CD4-positive, alpha-beta memory T cell (primary cell): ENCODE results near the gene EGFLAM. TPM values are rescaled to one million over a fixed set of nuclear protein-coding genes. Genes with fewer than 3 reads are reported as not detected.
A peak's percentile ranks its signal among the peaks of the same experiment; 100 is the strongest.

Experiments used
- CTCF ChIA-PET: fragments of 350-600 bp; sonication (Branson Sonifier 250); formaldehyde crosslinking; loops from one replicate; lab custom pipeline; 2021; ENCODE audit warnings: inconsistent platforms; ENCODE audit not compliant: partially characterized antibody; lab: Charles Lee
- POLR2A ChIA-PET: fragments of 350-600 bp; sonication (Branson Sonifier 250); formaldehyde crosslinking; loops from one replicate; lab custom pipeline; 2021; ENCODE audit not compliant: partially characterized antibody; lab: Charles Lee
- DNase-seq, 5 donors: peaks; one replicate each; pipeline versions ENCODE4 v3.0.0 to v3.0.0-alpha.2; 2020 to 2022; ENCODE audit warnings: mixed read lengths in 1 of 5
- H3K27ac ChIP-seq: one replicate; pipeline ENCODE4 v1.7.0; 2013; ENCODE audit warnings: low read depth, low read length
- H3K27me3 ChIP-seq: 2 replicates; pipeline ENCODE4 v1.7.0; 2013; ENCODE audit warnings: mild to moderate bottlenecking, low read length, moderate library complexity; ENCODE audit not compliant: insufficient read depth
- H3K36me3 ChIP-seq: 2 replicates; pipeline ENCODE4 v1.7.0; 2013; ENCODE audit warnings: mild to moderate bottlenecking, low read length, moderate library complexity; ENCODE audit not compliant: insufficient read depth
- H3K4me1 ChIP-seq: 2 replicates; pipeline ENCODE4 v1.7.0; 2013; ENCODE audit warnings: mild to moderate bottlenecking, low read length, moderate library complexity; ENCODE audit not compliant: insufficient read depth
- H3K4me3 ChIP-seq, 2 donors: one replicate each; pipeline ENCODE4 v1.7.0; 2013; ENCODE audit warnings: low read length in 2 of 2, mild to moderate bottlenecking in 1 of 2
- H3K9me3 ChIP-seq, 2 donors: one replicate each; pipeline ENCODE4 v1.7.0; 2013; ENCODE audit warnings: low read length in 2 of 2, control low read depth in 1 of 2; ENCODE audit not compliant: control insufficient read depth in 1 of 2
- H3K27ac Mint-ChIP-seq, 7 donors: one replicate each; pipeline ENCODE4 v1.8.0; 2020 to 2021; ENCODE audit warnings: mixed read lengths in 7 of 7, mild to moderate bottlenecking in 6 of 7, inconsistent platforms in 3 of 7, moderate library complexity in 3 of 7
- H3K27me3 Mint-ChIP-seq, 2 donors: one replicate each; pipeline ENCODE4 v1.8.0; 2020 to 2021; ENCODE audit warnings: mixed read lengths in 2 of 2
- H3K36me3 Mint-ChIP-seq, 2 donors: one replicate each; pipeline ENCODE4 v1.8.0; 2020 to 2021; ENCODE audit warnings: mixed read lengths in 2 of 2, inconsistent platforms in 1 of 2, mild to moderate bottlenecking in 1 of 2
- H3K4me1 Mint-ChIP-seq, 4 donors: one replicate each; pipeline ENCODE4 v1.8.0; 2020 to 2021; ENCODE audit warnings: mixed read lengths in 4 of 4, mild to moderate bottlenecking in 1 of 4
- H3K4me3 Mint-ChIP-seq, 8 donors: one replicate each; pipeline ENCODE4 v1.8.0; 2020 to 2021; ENCODE audit warnings: mixed read lengths in 8 of 8, mild to moderate bottlenecking in 7 of 8, moderate library complexity in 6 of 8, inconsistent platforms in 3 of 8
- H3K9me3 Mint-ChIP-seq, 8 donors: one replicate each; pipeline ENCODE4 v1.8.0; 2020 to 2021; ENCODE audit warnings: mixed read lengths in 8 of 8, mild to moderate bottlenecking in 5 of 8, inconsistent platforms in 3 of 8, moderate library complexity in 1 of 8
- intact Hi-C: fragments of 100-400 bp; cut with micrococcal nuclease; formaldehyde crosslinking; loops from one replicate; pipeline ENCODE4 v1.15.1; 2023
- polyA plus RNA-seq, 2 donors: library from polyadenylated mRNA; unstranded; fragments of 300-500 nt; fragmentation: Illumina TruSeq; gene quantifications; one replicate each; pipeline ENCODE4 v1.2.3, GENCODE V29; 2021
- total RNA-seq, 2 experiments: library from RNA; stranded (reverse); gene quantifications; one replicate each; pipeline ENCODE4 v1.2.3, GENCODE V29; 2021

The EGFLAM gene
- total and polyA plus RNA-seq, 4 experiments from 2014 or later, result not detected

- H3K9me3 Mint-ChIP-seq, result peaks cover 0 to 7% (median 0%) of the 10 kb centered on the region in 8 donors
- no peak overlapping the region for H3K4me3 ChIP-seq
- no peaks in the 10 kb centered on the region for H3K27me3 ChIP-seq
- H3K36me3 ChIP-seq, result no peaks in the 10 kb centered on the region
- no peak for DNase-seq
- ChIA-PET POLR2A (no interaction called here), CTCF (interaction anchor here (1.4 to 2.3 kb wide), 2 partner anchors 15 to 27 kb away, joined by 3 to 7 read pairs; no protein-coding TSS in a partner anchor)
- peaks cover 7 to 21% of the 10 kb centered on the region in 2 donors for H3K27me3 Mint-ChIP-seq
- no peaks in the 10 kb centered on the region for H3K4me1 ChIP-seq
- H3K4me1 Mint-ChIP-seq, result no peaks in the 10 kb centered on the region
- intact Hi-C loops, result no loop called here
- H3K36me3 Mint-ChIP-seq, result no peaks in the 10 kb centered on the region
- no peak overlapping the region for H3K4me3 Mint-ChIP-seq
- peak overlapping the region in 1 of 7 donors; percentile 65 for H3K27ac Mint-ChIP-seq
- no peaks in the 10 kb centered on the region for H3K9me3 ChIP-seq
- no peak overlapping the region for H3K27ac ChIP-seq
These were observed 209.9 kb downstream of the EGFLAM start for GRCh38 chr5:38468202-38468673.

- intact Hi-C loops, result no loop called here
- H3K27ac ChIP-seq, result no peak overlapping the region
- H3K27ac Mint-ChIP-seq, result no peak overlapping the region
- DNase-seq, result no peak
- peaks cover 0 to 7% (median 0%) of the 10 kb centered on the region in 8 donors for H3K9me3 Mint-ChIP-seq
- H3K27me3 Mint-ChIP-seq, result peaks cover 9 to 25% of the 10 kb centered on the region in 2 donors
- no peak overlapping the region for H3K4me3 ChIP-seq
- no peaks in the 10 kb centered on the region for H3K9me3 ChIP-seq
- no peak overlapping the region for H3K4me3 Mint-ChIP-seq
- no peaks in the 10 kb centered on the region for H3K36me3 Mint-ChIP-seq
- H3K27me3 ChIP-seq, result no peaks in the 10 kb centered on the region
- ChIA-PET POLR2A (no interaction called here), CTCF (interaction anchor here (1.4 kb wide), 1 partner anchor 16 kb away, joined by 3 read pairs; no protein-coding TSS in a partner anchor)
- no peaks in the 10 kb centered on the region for H3K4me1 ChIP-seq
- no peaks in the 10 kb centered on the region for H3K36me3 ChIP-seq
- H3K4me1 Mint-ChIP-seq, result no peaks in the 10 kb centered on the region
These were observed 210.8 kb downstream of the EGFLAM start for GRCh38 chr5:38468978-38469706.

- Mint-ChIP-seq H3K9me3 (peaks cover 0 to 7% (median 0%) of the 10 kb centered on the region in 8 donors), H3K27me3 (peaks cover 9 to 28% of the 10 kb centered on the region in 2 donors), H3K4me3 (no peak overlapping the region), H3K36me3 (no peaks in the 10 kb centered on the region), H3K4me1 (no peaks in the 10 kb centered on the region), H3K27ac (no peak overlapping the region)
- Histone ChIP-seq H3K4me1 (no peaks in the 10 kb centered on the region), H3K36me3 (no peaks in the 10 kb centered on the region), H3K27me3 (no peaks in the 10 kb centered on the region), H3K9me3 (no peaks in the 10 kb centered on the region), H3K27ac (no peak overlapping the region), H3K4me3 (no peak overlapping the region)
- intact Hi-C loops, result no loop called here
- POLR2A ChIA-PET, result no interaction called here
- CTCF ChIA-PET, result no interaction called here
- no peak for DNase-seq
These were observed 211.4 kb downstream of the EGFLAM start for GRCh38 chr5:38469707-38470267.

GRCh38 chr5:38471709-38472108 lies 213.3 kb downstream of the EGFLAM start:
- Histone ChIP-seq H3K4me3 (no peak overlapping the region), H3K36me3 (no peaks in the 10 kb centered on the region), H3K27ac (no peak overlapping the region), H3K27me3 (no peaks in the 10 kb centered on the region), H3K4me1 (no peaks in the 10 kb centered on the region), H3K9me3 (no peaks in the 10 kb centered on the region)
- Mint-ChIP-seq H3K9me3 (peaks cover 0 to 7% (median 0%) of the 10 kb centered on the region in 8 donors), H3K36me3 (no peaks in the 10 kb centered on the region), H3K4me3 (no peak overlapping the region), H3K27me3 (peaks cover 10 to 30% of the 10 kb centered on the region in 2 donors), H3K4me1 (no peaks in the 10 kb centered on the region), H3K27ac (no peak overlapping the region)
- POLR2A ChIA-PET, result no interaction called here
- no peak for DNase-seq
- CTCF ChIA-PET, result interaction anchor here (1.1 kb wide), 1 partner anchor 30 kb away, joined by 3 read pairs; no protein-coding TSS in a partner anchor
- intact Hi-C loops, result no loop called here

GRCh38 chr5:38472541-38472940 lies 214.2 kb downstream of the EGFLAM start:
- no peaks in the 10 kb centered on the region for H3K4me1 ChIP-seq
- no peak overlapping the region for H3K27ac Mint-ChIP-seq
- H3K27me3 ChIP-seq, result no peaks in the 10 kb centered on the region
- H3K27ac ChIP-seq, result no peak overlapping the region
- intact Hi-C loops, result no loop called here
- ChIA-PET POLR2A (no interaction called here), CTCF (interaction anchor here (1.1 kb wide), 1 partner anchor 31 kb away, joined by 3 read pairs; no protein-coding TSS in a partner anchor)
- peaks cover 0 to 6% (median 0%) of the 10 kb centered on the region in 8 donors for H3K9me3 Mint-ChIP-seq
- no peaks in the 10 kb centered on the region for H3K4me1 Mint-ChIP-seq
- no peaks in the 10 kb centered on the region for H3K36me3 Mint-ChIP-seq
- peaks cover 10 to 33% of the 10 kb centered on the region in 2 donors for H3K27me3 Mint-ChIP-seq
- DNase-seq, result peak in 1 of 5 donors; percentile 34
- no peaks in the 10 kb centered on the region for H3K36me3 ChIP-seq
- H3K4me3 Mint-ChIP-seq, result no peak overlapping the region
- H3K9me3 ChIP-seq, result no peaks in the 10 kb centered on the region
- no peak overlapping the region for H3K4me3 ChIP-seq

- ChIA-PET POLR2A (no interaction called here), CTCF (interaction anchor here (1.3 kb wide), 1 partner anchor 31 kb away, joined by 4 read pairs; no protein-coding TSS in a partner anchor)
- Histone ChIP-seq H3K9me3 (no peaks in the 10 kb centered on the region), H3K27me3 (no peaks in the 10 kb centered on the region), H3K4me3 (no peak overlapping the region), H3K36me3 (no peaks in the 10 kb centered on the region), H3K27ac (no peak overlapping the region), H3K4me1 (no peaks in the 10 kb centered on the region)
- no peaks in the 10 kb centered on the region for H3K36me3 Mint-ChIP-seq
- H3K4me3 Mint-ChIP-seq, result no peak overlapping the region
- H3K9me3 Mint-ChIP-seq, result peaks cover 0 to 6% (median 0%) of the 10 kb centered on the region in 8 donors
- no peak for DNase-seq
- no peak overlapping the region for H3K27ac Mint-ChIP-seq
- H3K4me1 Mint-ChIP-seq, result no peaks in the 10 kb centered on the region
- peaks cover 8 to 29% of the 10 kb centered on the region in 2 donors for H3K27me3 Mint-ChIP-seq
- intact Hi-C loops, result no loop called here
These were observed 214.6 kb downstream of the EGFLAM start for GRCh38 chr5:38473008-38473407.

- peaks cover 7 to 28% of the 10 kb centered on the region in 2 donors for H3K27me3 Mint-ChIP-seq
- CTCF ChIA-PET, result interaction anchor here (3.6 kb wide), 1 partner anchor 36 kb away, joined by 16 read pairs; no protein-coding TSS in a partner anchor
These were observed 219.8 kb downstream of the EGFLAM start for GRCh38 chr5:38478166-38478565.

More at GRCh38 chr5:38478166-38478565, 219.8 kb downstream of the EGFLAM start:
- H3K4me1 ChIP-seq, result no peaks in the 10 kb centered on the region
- no peaks in the 10 kb centered on the region for H3K9me3 Mint-ChIP-seq
- H3K9me3 ChIP-seq, result no peaks in the 10 kb centered on the region
- H3K27ac Mint-ChIP-seq, result no peak overlapping the region
- H3K36me3 ChIP-seq, result no peaks in the 10 kb centered on the region
- no peaks in the 10 kb centered on the region for H3K27me3 ChIP-seq
- H3K4me3 Mint-ChIP-seq, result no peak overlapping the region
- intact Hi-C loops, result no loop called here
- no peaks in the 10 kb centered on the region for H3K36me3 Mint-ChIP-seq
- no peak overlapping the region for H3K27ac ChIP-seq
- H3K4me1 Mint-ChIP-seq, result no peaks in the 10 kb centered on the region
- DNase-seq, result no peak
- no peak overlapping the region for H3K4me3 ChIP-seq
- POLR2A ChIA-PET, result no interaction called here
